ENCODE data around the gene ROR1. TPM values are rescaled to one million over a fixed set of nuclear protein-coding genes. Genes with fewer than 3 reads are reported as not detected.

Gene ROR1
- total RNA-seq, 1 experiment from 2014 or later = 19.0 TPM

DNA sequence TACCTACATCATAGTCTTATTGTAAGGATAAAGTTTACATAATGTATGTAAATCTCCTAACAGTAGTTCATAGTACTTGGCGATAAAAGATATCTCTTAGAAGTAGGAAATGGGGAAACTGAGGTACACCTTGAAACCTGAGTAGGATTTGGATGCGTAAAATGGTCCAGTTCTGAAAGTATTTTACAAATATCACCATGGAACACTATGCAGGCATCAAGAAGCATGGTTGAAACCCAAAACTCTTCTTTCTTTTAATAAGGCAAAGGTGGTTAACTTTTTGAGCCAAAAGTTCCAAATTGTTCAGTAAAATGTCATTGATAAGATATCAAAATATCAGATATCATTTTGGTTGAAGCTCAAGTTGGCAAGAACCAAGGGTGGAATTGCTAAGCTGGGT is 46.0 kb downstream of the ROR1 start:
- CTCF ChIA-PET = no interaction called here
- intact Hi-C loops (cut with micrococcal nuclease; ENCODE audit: unreplicated experiment) = loop anchor here (2.0 kb wide), 1 partner anchor 35 kb away; no protein-coding TSS in a partner anchor

DNA sequence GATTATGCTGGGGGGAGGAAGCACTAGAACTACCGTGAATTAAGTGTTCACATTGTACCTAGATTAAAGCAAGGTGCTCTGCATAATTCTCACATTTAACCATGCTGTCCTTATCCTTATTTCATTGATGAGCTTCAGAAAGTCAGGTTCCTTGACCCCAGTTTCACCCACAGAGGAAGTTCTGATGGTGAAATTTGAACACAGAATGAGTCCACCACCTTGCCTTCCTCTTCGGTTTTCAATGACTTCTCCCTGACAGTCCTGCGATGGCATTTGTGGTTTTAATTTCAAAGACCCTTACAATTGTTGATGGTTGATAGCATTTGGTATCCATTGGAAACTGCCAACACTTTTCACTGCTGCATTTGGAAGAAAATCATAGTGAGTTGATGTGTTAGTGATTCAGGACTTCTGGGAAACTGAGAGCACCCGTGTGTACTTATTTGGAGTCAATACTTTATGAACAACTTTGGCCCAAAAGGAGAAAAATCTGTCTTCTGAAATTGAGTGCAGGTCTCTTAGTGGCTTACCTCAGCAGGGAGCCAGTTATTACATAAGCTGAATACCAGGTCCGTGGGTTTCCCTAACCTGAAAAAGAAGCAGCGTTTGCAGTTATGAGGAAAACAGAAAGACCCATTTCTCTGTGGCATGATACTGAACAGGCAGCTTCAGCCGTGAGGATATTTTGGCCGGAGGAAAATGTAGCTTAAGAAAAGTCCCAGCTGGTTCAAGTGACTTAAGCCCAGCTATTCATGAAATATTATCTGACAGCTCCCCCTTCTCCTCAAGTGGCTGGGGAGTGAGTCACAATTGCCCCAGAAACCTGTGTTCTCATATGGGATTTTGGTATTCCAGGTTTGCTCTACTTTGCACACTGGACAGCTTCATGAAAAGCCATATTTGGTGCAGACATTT is 47.5 kb downstream of the ROR1 start:
- no peaks in the 10 kb centered on the region for H3K9me2 ChIP-seq (ENCODE audit: insufficient read depth)
- TF ChIP-seq CTCF (conservative IDR thresholded peaks at IDR 0.05) (no peak), EZH2 (IDR thresholded peaks at IDR 0.05; ENCODE audit: low read depth) (no peak)
- no peak overlapping the region for H3K4me3 ChIP-seq
- H3K79me2 ChIP-seq (ENCODE audit: low read depth) = peaks cover 86% of the 10 kb centered on the region
- BruUV-seq (replicated peaks) = no TSS peak
- POLR2A ChIA-PET (ENCODE audit: unreplicated experiment) = interaction anchor here (0.6 to 1.0 kb wide), 3 partner anchors 20 to 425 kb away, joined by 3 to 9 read pairs (median 3); no protein-coding TSS in a partner anchor
- peaks cover 28% of the 10 kb centered on the region for H3K4me1 ChIP-seq (replicated peaks; ENCODE audit: insufficient read depth)
- no peaks in the 10 kb centered on the region for H3K27me3 ChIP-seq (ENCODE audit: insufficient read depth, low read depth)
- H4K20me1 ChIP-seq (ENCODE audit: insufficient read depth) = peaks cover 8% of the 10 kb centered on the region; the same call in 1 of the 2 replicates
- H3K36me3 ChIP-seq (ENCODE audit: low read depth) = no peaks in the 10 kb centered on the region
- H3K4me2 ChIP-seq = peak overlapping the region; percentile 47
- intact Hi-C loops (cut with micrococcal nuclease; ENCODE audit: unreplicated experiment) = loop anchor here (2.0 kb wide), 1 partner anchor 37 kb away; no protein-coding TSS in a partner anchor
- peak in 1 of 2 experiments; percentile 62 for DNase-seq
- H2AFZ ChIP-seq = no peak overlapping the region
- CTCF ChIA-PET = interaction anchor here (0.8 to 1.3 kb wide), 2 partner anchors 57 to 129 kb away, joined by 4 to 5 read pairs; no protein-coding TSS in a partner anchor
- H3K27ac ChIP-seq = no peak overlapping the region
- no peaks in the 10 kb centered on the region for H3K9me3 ChIP-seq (ENCODE audit: insufficient read depth, low read depth)
- peaks cover 9% of the 10 kb centered on the region; the same call in 1 of the 2 replicates for H3F3A ChIP-seq (ENCODE audit: insufficient read depth, low read depth)

More for the DNA sequence above, 46.0 kb downstream of the ROR1 start:
- Histone ChIP-seq H3K79me2 (ENCODE audit: low read depth) (peaks cover 85% of the 10 kb centered on the region), H3F3A (ENCODE audit: insufficient read depth, low read depth) (peaks cover 9% of the 10 kb centered on the region; the same call in 1 of the 2 replicates), H4K20me1 (ENCODE audit: insufficient read depth) (no peaks in the 10 kb centered on the region; the same call in 1 of the 2 replicates), H2AFZ (no peak overlapping the region), H3K27ac (no peak overlapping the region), H3K4me1 (replicated peaks; ENCODE audit: insufficient read depth) (peaks cover 28% of the 10 kb centered on the region), H3K27me3 (ENCODE audit: insufficient read depth, low read depth) (no peaks in the 10 kb centered on the region), H3K36me3 (ENCODE audit: low read depth) (no peaks in the 10 kb centered on the region), H3K9me3 (ENCODE audit: insufficient read depth, low read depth) (no peaks in the 10 kb centered on the region), H3K9me2 (ENCODE audit: insufficient read depth) (no peaks in the 10 kb centered on the region), H3K4me3 (no peak overlapping the region), H3K4me2 (no peak overlapping the region)
- TF ChIP-seq CTCF (conservative IDR thresholded peaks at IDR 0.05) (no peak), EZH2 (IDR thresholded peaks at IDR 0.05; ENCODE audit: low read depth) (no peak)
- POLR2A ChIA-PET (ENCODE audit: unreplicated experiment) = no interaction called here
- BruUV-seq (replicated peaks) = no TSS peak
- DNase-seq = no peak

- Histone ChIP-seq H3K27me3 (ENCODE audit: insufficient read depth, low read depth) (no peaks in the 10 kb centered on the region), H4K20me1 (ENCODE audit: insufficient read depth) (peaks cover 8% of the 10 kb centered on the region; the same call in 1 of the 2 replicates), H2AFZ (no peak overlapping the region), H3K9me2 (ENCODE audit: insufficient read depth) (no peaks in the 10 kb centered on the region), H3K9me3 (ENCODE audit: insufficient read depth, low read depth) (no peaks in the 10 kb centered on the region), H3K4me2 (no peak overlapping the region), H3K36me3 (ENCODE audit: low read depth) (no peaks in the 10 kb centered on the region; the same call in 1 of the 2 replicates), H3F3A (ENCODE audit: insufficient read depth, low read depth) (peaks cover 9% of the 10 kb centered on the region; the same call in 1 of the 2 replicates), H3K4me1 (replicated peaks; ENCODE audit: insufficient read depth) (peaks cover 21% of the 10 kb centered on the region), H3K79me2 (ENCODE audit: low read depth) (peaks cover 87% of the 10 kb centered on the region), H3K27ac (no peak overlapping the region), H3K4me3 (no peak overlapping the region)
- ChIA-PET CTCF (no interaction called here), POLR2A (ENCODE audit: unreplicated experiment) (no interaction called here)
- DNase-seq = no peak
- BruUV-seq (replicated peaks) = no TSS peak
- intact Hi-C loops (cut with micrococcal nuclease; ENCODE audit: unreplicated experiment) = no loop called here
- no peak for TF ChIP-seq CTCF (conservative IDR thresholded peaks at IDR 0.05)
- TF ChIP-seq EZH2 (IDR thresholded peaks at IDR 0.05; ENCODE audit: low read depth) = no peak
These were observed 48.7 kb downstream of the ROR1 start for GRCh38 chr1:63822540-63822939.
